Stimulated activated naive CD8-positive, alpha-beta T cell treated with anti-CD3 and anti-CD28 coated beads, Interleukin-15, amount 100 ng/mL, for 72 hours (primary cell): ENCODE data around the gene JAML.
A peak's percentile ranks its signal among the peaks of the same experiment; 100 is the strongest.

Source experiments
- ATAC-seq: fragments of 150-1000 bp; cut with Tn5 transposase; 2 replicates; pipeline ENCODE4 v1.10.0; 2021; ENCODE audit warnings: mild to moderate bottlenecking, moderate library complexity
- DNase-seq, 2 donors: peaks; one replicate each; pipeline ENCODE4 v3.0.0; 2021 to 2022
- H3K27ac Mint-ChIP-seq, 2 donors: one replicate each; pipeline ENCODE4 v1.8.0; 2022; ENCODE audit warnings: mild to moderate bottlenecking in 2 of 2, mixed read lengths in 2 of 2, moderate library complexity in 2 of 2
- H3K27me3 Mint-ChIP-seq: one replicate; pipeline ENCODE4 v1.8.0; 2022; ENCODE audit warnings: mixed read lengths
- H3K4me1 Mint-ChIP-seq: one replicate; pipeline ENCODE4 v1.8.0; 2022; ENCODE audit warnings: mild to moderate bottlenecking, mixed read lengths
- H3K4me3 Mint-ChIP-seq, 2 donors: one replicate each; pipeline ENCODE4 v1.8.0; 2022; ENCODE audit warnings: mild to moderate bottlenecking in 2 of 2, mixed read lengths in 2 of 2, moderate library complexity in 1 of 2
- H3K9me3 Mint-ChIP-seq, 2 donors: one replicate each; pipeline ENCODE4 v1.8.0; 2022; ENCODE audit warnings: mixed read lengths in 2 of 2

The JAML gene

GRCh38 chr11:118247041-118247440, 22.2 kb upstream of the JAML start:
- Mint-ChIP-seq H3K4me1 (peaks cover 80% of the 10 kb centered on the region), H3K27ac (peak overlapping the region in 1 of 2 donors; percentile 69), H3K9me3 (no peaks in the 10 kb centered on the region), H3K27me3 (no peaks in the 10 kb centered on the region), H3K4me3 (peak overlapping the region; percentile 32 to 41)
- ATAC-seq (peak; percentile 72), DNase-seq (no peak)

- ATAC-seq (no peak), DNase-seq (no peak)
- no peaks in the 10 kb centered on the region for H3K27me3 Mint-ChIP-seq
- no peaks in the 10 kb centered on the region for H3K9me3 Mint-ChIP-seq
- no peak overlapping the region for H3K4me3 Mint-ChIP-seq
- H3K4me1 Mint-ChIP-seq, result peaks cover 88% of the 10 kb centered on the region
- peak overlapping the region; percentile 22 to 74 for H3K27ac Mint-ChIP-seq
Observed at GRCh38 chr11:118245936-118246562, 21.2 kb upstream of the JAML start.

DNA sequence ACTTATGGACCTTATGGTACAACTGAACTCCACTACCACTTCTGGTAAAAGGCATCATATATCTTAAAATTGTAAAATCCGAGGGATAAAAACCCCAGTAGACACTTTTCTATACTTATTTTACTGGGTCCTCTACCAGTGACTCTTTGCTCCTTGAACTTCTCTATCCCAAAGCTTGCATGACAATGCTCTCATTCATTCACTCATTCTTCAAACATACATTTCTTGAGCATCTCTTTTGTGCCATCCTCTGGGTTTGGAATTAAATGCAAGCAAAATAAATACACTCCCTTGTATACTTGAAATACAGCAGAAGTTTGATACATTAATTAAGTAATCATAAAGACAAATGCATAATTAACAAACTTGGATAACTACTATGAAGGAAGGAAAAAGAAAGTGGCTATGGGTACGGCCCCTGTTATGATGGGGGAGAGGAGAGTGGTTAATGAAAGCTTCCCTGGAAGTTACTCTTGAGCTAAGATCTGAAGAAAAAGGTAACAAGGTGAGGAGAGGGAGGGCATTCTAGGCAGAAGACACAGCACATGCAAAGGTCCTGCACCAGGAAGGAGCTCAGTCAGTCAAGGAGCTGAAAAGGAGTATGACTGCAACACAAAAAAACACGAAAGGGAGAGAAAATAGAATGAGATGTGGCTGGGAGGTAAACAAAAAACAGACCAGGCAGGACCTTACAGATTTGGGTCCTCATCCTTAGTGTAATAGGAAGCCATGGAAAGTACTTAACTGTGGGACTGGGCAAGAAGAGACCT, 19.4 kb upstream of the JAML start:
- no peak for DNase-seq
- H3K27me3 Mint-ChIP-seq, result no peaks in the 10 kb centered on the region
- no peak for ATAC-seq
- no peaks in the 10 kb centered on the region for H3K9me3 Mint-ChIP-seq
- H3K4me3 Mint-ChIP-seq, result peak overlapping the region; percentile 4 to 61
- peak overlapping the region in 1 of 2 donors; percentile 100 for H3K27ac Mint-ChIP-seq
- peaks cover 78% of the 10 kb centered on the region for H3K4me1 Mint-ChIP-seq

- Mint-ChIP-seq H3K4me1 (peaks cover 82% of the 10 kb centered on the region), H3K27me3 (no peaks in the 10 kb centered on the region), H3K27ac (peak overlapping the region; percentile 88 to 100), H3K4me3 (peak overlapping the region; percentile 50 to 61), H3K9me3 (no peaks in the 10 kb centered on the region)
- DNase-seq (no peak), ATAC-seq (no peak)
Observed at GRCh38 chr11:118243161-118243560, 18.4 kb upstream of the JAML start.

DNA sequence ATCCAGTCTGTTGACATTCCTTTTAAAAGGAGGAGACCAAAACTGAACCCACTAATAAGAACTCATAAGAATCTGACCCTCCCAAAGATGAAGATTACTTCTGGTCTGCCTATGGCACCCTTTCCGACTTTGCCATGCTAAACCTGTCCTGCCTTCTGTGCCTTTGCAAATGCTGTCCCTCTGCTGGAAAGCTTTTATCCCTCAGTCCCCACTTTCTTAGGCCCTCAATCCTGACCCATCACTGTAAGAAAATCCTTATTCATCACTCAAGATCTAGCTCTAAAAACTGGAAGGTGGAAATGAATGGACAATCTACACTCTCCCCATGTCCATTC, 16.9 kb upstream of the JAML start:
- ATAC-seq (peak; percentile 5), DNase-seq (no peak)
- H3K4me3 Mint-ChIP-seq, result peak overlapping the region; percentile 77 to 83
- H3K27ac Mint-ChIP-seq, result peak overlapping the region; percentile 98 to 100
- H3K4me1 Mint-ChIP-seq, result peaks cover 84% of the 10 kb centered on the region
- no peaks in the 10 kb centered on the region for H3K27me3 Mint-ChIP-seq
- no peaks in the 10 kb centered on the region for H3K9me3 Mint-ChIP-seq

- H3K4me3 Mint-ChIP-seq, result peak overlapping the region; percentile 77 to 83
- no peaks in the 10 kb centered on the region for H3K27me3 Mint-ChIP-seq
- H3K27ac Mint-ChIP-seq, result peak overlapping the region; percentile 98 to 100
- no peaks in the 10 kb centered on the region for H3K9me3 Mint-ChIP-seq
- H3K4me1 Mint-ChIP-seq, result peaks cover 84% of the 10 kb centered on the region
- DNase-seq, result peak; percentile 66 to 78
- peak; percentile 95 for ATAC-seq
Observed at GRCh38 chr11:118240999-118241763, 16.4 kb upstream of the JAML start.

DNA sequence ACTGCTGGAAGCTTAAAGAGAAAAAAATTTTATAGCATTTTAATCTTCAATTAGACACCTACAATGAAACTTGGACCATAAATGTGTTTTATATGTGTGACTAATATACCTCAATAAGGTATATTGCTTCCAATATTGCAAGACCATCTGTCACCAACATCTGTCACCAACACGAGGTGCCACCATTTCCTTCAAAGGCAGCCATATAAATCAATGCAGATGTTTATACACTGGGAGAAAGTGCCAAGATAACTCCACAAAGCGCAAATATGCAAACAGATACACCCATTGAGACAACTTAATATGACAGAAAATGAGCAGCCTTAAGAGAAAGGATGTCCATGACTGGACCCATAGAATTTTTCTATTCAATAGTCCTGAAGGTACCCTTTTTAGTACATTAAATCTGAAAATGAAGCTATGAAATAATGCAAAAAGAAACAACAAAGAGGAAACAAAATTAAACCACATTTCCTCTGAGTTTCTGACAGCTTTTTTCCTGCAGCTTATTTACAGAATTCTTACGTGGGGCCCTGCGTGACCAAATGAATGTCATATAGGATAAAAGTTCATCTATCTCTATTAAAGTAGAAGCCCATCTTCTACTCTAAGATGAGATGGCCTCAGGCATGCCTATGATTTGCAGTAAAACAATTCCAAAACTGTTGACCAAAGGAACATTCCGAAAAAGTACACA, 14.8 kb upstream of the JAML start:
- no peak for ATAC-seq
- Mint-ChIP-seq H3K9me3 (no peaks in the 10 kb centered on the region), H3K27ac (peak overlapping the region; percentile 98 to 100), H3K27me3 (no peaks in the 10 kb centered on the region), H3K4me3 (peak overlapping the region; percentile 77 to 83), H3K4me1 (peaks cover 74% of the 10 kb centered on the region)
- DNase-seq, result no peak

DNA sequence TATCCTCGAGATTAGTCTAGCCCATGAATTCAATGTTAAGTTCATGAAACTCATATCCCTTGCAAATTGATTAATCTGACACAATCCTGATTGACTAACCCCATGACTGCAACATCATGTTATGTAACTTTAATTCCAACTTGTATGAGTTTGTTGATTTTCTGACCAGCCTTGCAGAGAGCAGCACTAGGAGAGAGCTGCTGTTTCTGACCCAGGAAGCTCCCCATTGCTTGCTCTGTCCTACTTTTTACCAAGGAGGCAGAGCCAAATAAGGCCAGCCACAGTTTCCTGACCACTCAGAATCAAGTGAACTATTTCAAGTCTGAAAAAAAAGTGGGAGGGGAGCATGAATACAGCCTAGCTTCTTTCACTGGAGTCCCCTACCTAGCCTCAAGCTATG, 14.1 kb upstream of the JAML start:
- ATAC-seq, result peak; percentile 26
- Mint-ChIP-seq H3K4me1 (peaks cover 67% of the 10 kb centered on the region), H3K27me3 (no peaks in the 10 kb centered on the region), H3K27ac (peak overlapping the region; percentile 59 to 80), H3K4me3 (peak overlapping the region; percentile 77 to 83), H3K9me3 (no peaks in the 10 kb centered on the region)
- peak in 1 of 2 donors; percentile 34 for DNase-seq

DNA sequence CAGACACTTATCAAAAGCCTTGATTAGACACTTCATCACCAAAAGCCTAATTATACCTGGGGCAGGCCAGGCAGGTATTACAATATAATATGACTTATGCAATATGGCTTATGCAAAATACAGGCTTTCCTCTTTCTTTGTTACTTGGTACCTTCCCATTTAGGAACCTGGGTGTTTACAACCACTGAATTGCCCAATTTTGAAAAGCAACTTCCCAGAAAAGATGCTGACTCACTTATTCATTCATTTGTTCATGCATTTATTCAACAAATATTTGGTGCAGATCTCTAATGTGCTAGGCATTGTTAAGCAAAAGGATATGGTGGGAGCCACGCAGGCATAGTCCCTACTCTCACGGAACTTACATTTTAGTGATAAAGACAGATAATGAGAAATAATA, 13.6 kb upstream of the JAML start:
- peaks cover 62% of the 10 kb centered on the region for H3K4me1 Mint-ChIP-seq
- H3K27me3 Mint-ChIP-seq, result no peaks in the 10 kb centered on the region
- H3K9me3 Mint-ChIP-seq, result no peaks in the 10 kb centered on the region
- H3K4me3 Mint-ChIP-seq, result peak overlapping the region; percentile 77 to 83
- DNase-seq, result no peak
- H3K27ac Mint-ChIP-seq, result peak overlapping the region; percentile 7 to 80
- no peak for ATAC-seq

- Mint-ChIP-seq H3K4me3 (peak overlapping the region; percentile 6 to 53), H3K27me3 (no peaks in the 10 kb centered on the region), H3K4me1 (peaks cover 39% of the 10 kb centered on the region), H3K27ac (peak overlapping the region; percentile 5 to 76), H3K9me3 (no peaks in the 10 kb centered on the region)
- no peak for ATAC-seq
- DNase-seq, result no peak
Observed at GRCh38 chr11:118236170-118236569, 11.4 kb upstream of the JAML start.

DNA sequence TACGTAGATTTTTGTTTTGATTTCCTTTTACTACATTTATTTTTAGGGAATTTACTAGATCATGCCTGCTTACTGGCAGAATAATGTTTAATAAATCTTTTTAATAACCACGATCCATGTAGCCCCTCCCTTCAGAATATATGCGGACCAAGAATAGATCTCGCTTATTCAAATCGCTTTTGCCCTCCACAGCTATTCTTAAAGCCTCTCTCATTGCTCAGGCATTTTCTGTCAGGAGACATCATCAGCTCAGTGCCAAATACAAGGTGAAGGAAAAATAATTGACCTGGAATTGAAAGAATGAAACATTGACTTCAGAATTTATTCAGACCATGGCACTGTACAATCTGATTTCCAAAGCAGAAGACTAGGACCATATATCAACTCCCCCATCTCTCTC, 10.0 kb upstream of the JAML start:
- DNase-seq (no peak), ATAC-seq (no peak)
- no peaks in the 10 kb centered on the region for H3K9me3 Mint-ChIP-seq
- peaks cover 34% of the 10 kb centered on the region for H3K4me1 Mint-ChIP-seq
- H3K27me3 Mint-ChIP-seq, result no peaks in the 10 kb centered on the region
- H3K4me3 Mint-ChIP-seq, result peak overlapping the region; percentile 22 to 38
- peak overlapping the region in 1 of 2 donors; percentile 19 for H3K27ac Mint-ChIP-seq

DNA sequence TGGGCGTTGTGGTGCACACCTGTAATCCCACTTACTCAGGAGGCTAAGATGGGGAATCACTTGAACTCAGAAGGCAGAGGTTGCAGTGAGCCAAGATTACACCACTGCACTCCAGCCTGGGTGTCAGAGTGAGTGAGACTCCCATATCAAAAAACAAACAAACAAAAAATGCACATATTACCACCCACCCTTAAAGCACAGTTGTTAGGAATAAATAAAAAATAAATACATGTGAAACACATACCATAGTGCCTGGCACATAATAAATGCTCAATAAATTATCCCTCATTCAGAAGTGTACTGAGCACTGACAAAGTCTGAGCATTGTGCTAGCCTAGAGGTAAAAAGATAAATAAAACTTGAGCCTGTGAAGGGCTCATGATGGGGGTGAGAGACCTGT, 9.0 kb upstream of the JAML start:
- DNase-seq (no peak), ATAC-seq (no peak)
- no peaks in the 10 kb centered on the region for H3K9me3 Mint-ChIP-seq
- no peaks in the 10 kb centered on the region for H3K27me3 Mint-ChIP-seq
- peak overlapping the region; percentile 3 to 14 for H3K4me3 Mint-ChIP-seq
- peak overlapping the region; percentile 75 to 76 for H3K27ac Mint-ChIP-seq
- H3K4me1 Mint-ChIP-seq, result peaks cover 31% of the 10 kb centered on the region

- ATAC-seq (no peak), DNase-seq (no peak)
- no peaks in the 10 kb centered on the region for H3K27me3 Mint-ChIP-seq
- peak overlapping the region; percentile 43 to 75 for H3K27ac Mint-ChIP-seq
- peak overlapping the region; percentile 11 to 34 for H3K4me3 Mint-ChIP-seq
- peaks cover 26% of the 10 kb centered on the region for H3K4me1 Mint-ChIP-seq
- H3K9me3 Mint-ChIP-seq, result no peaks in the 10 kb centered on the region
Observed at GRCh38 chr11:118233377-118233776, 8.6 kb upstream of the JAML start.

- H3K9me3 Mint-ChIP-seq, result no peaks in the 10 kb centered on the region
- peak; percentile 92 for ATAC-seq
- H3K4me1 Mint-ChIP-seq, result peaks cover 19% of the 10 kb centered on the region
Observed at GRCh38 chr11:118232659-118233058, 7.8 kb upstream of the JAML start.

DNA sequence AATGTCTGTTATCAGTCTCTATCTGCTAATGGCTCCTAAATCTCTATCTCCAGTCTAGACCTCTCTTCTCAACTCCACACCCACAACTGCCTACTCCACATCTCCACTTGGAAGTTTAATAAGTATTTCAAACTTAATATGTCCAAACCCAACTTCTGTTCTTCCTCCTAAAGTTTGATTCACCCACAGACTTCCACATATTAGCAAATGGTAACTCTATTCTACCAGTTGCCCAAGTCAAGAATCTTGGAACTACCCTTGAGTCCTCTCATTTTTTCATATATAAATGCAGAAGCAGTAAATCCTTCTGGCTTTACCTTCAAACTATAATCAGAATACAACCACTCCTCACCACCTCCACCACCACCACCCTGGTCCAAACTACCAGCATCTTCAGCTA, 6.7 kb upstream of the JAML start:
- no peak overlapping the region for H3K4me3 Mint-ChIP-seq
- no peaks in the 10 kb centered on the region for H3K9me3 Mint-ChIP-seq
- H3K4me1 Mint-ChIP-seq, result peaks cover 7% of the 10 kb centered on the region
- no peak for DNase-seq
- H3K27me3 Mint-ChIP-seq, result no peaks in the 10 kb centered on the region
- ATAC-seq, result no peak
- H3K27ac Mint-ChIP-seq, result no peak overlapping the region

More at GRCh38 chr11:118232659-118233058, 7.8 kb upstream of the JAML start:
- peak overlapping the region; percentile 2 to 36 for H3K4me3 Mint-ChIP-seq
- peak overlapping the region; percentile 43 to 75 for H3K27ac Mint-ChIP-seq
- peak; percentile 48 to 76 for DNase-seq
- no peaks in the 10 kb centered on the region for H3K27me3 Mint-ChIP-seq
